AG04449 (cell line): Measurements from ENCODE around the gene SLC25A36.
A peak's percentile ranks its signal among the peaks of the same experiment; 100 is the strongest.
"Not testable (repeated sequence)": the region's sequence is repeated elsewhere in the genome, so short reads cannot be mapped to it uniquely, and the experiment has no call there.

Experiments used
- CTCF ChIA-PET: fragments of 350-600 bp; formaldehyde crosslinking; extraction: SDS; loops from one replicate; lab custom pipeline; 2021; ENCODE audit warnings: antibody characterized with exemption; lab: Yijun Ruan, JAX
- POLR2A ChIA-PET: fragments of 400-600, 350-600 bp; formaldehyde crosslinking; extraction: SDS; loops from one replicate; lab custom pipeline; 2020; ENCODE audit warnings: antibody characterized with exemption, inconsistent platforms; lab: Yijun Ruan, JAX
- DNase-seq: peaks from one replicate; pipeline ENCODE4 v3.0.0-alpha.2; 2010; ENCODE audit warnings: low read depth, low spot score
- H3K4me3 ChIP-seq: 2 replicates; pipeline ENCODE4 v1.5.1; 2011; ENCODE audit warnings: low read depth, mild to moderate bottlenecking, control low read depth, low read length
- CTCF ChIP-seq: IDR thresholded peaks from one replicate; pipeline ENCODE4 v1.5.1; 2011; ENCODE audit warnings: mild to moderate bottlenecking, moderate library complexity, low read length, control low read depth, inconsistent platforms; ENCODE audit not compliant: insufficient read depth; ENCODE audit errors: missing control alignments

Gene SLC25A36

GRCh38 chr3:140972833-140973232 lies 31.2 kb downstream of the SLC25A36 start:
- POLR2A ChIA-PET = no interaction called here
- DNase-seq = no peak
- CTCF ChIA-PET = interaction anchor here (0.6 to 2.5 kb wide), 6 partner anchors 15 to 242 kb away, joined by 3 to 14 read pairs (median 4); no protein-coding TSS in a partner anchor
- H3K4me3 ChIP-seq = no peak overlapping the region
- peak; percentile 9 for TF ChIP-seq CTCF

- CTCF ChIA-PET = interaction anchor here (0.9 to 2.5 kb wide), 9 partner anchors 12 to 77 kb away, joined by 3 to 14 read pairs (median 5); no protein-coding TSS in a partner anchor
- H3K4me3 ChIP-seq = no peak overlapping the region
- no peak for DNase-seq
- POLR2A ChIA-PET = interaction anchor here (0.6 kb wide), 1 partner anchor 137 kb away, joined by 3 read pairs; no protein-coding TSS in a partner anchor
- TF ChIP-seq CTCF = no peak
Observed at GRCh38 chr3:140974900-140975299, 33.3 kb downstream of the SLC25A36 start.

GRCh38 chr3:140980663-140981062 lies 39.0 kb downstream of the SLC25A36 start:
- DNase-seq = no peak
- no peak for TF ChIP-seq CTCF
- no peak overlapping the region for H3K4me3 ChIP-seq
- ChIA-PET CTCF (no interaction called here), POLR2A (no interaction called here)

GRCh38 chr3:140987792-140988191 lies 46.2 kb downstream of the SLC25A36 start:
- POLR2A ChIA-PET, H3K4me3 ChIP-seq, DNase-seq: not testable (repeated sequence)
- CTCF ChIA-PET = interaction anchor here (0.7 to 1.1 kb wide), 3 partner anchors 12 to 15 kb away, joined by 3 to 5 read pairs (median 3); no protein-coding TSS in a partner anchor

GRCh38 chr3:140994316-140994715 lies 52.7 kb downstream of the SLC25A36 start:
- ChIA-PET POLR2A (no interaction called here), CTCF (interaction anchor here (1.2 kb wide), 1 partner anchor 198 kb away, joined by 3 read pairs; no protein-coding TSS in a partner anchor)
- TF ChIP-seq CTCF = no peak
- H3K4me3 ChIP-seq = no peak overlapping the region
- DNase-seq = no peak

- POLR2A ChIA-PET, H3K4me3 ChIP-seq, DNase-seq: not testable (repeated sequence)
- CTCF ChIA-PET = interaction anchor here (1.2 to 1.5 kb wide), 2 partner anchors 16 to 197 kb away, joined by 3 to 4 read pairs; no protein-coding TSS in a partner anchor
Observed at GRCh38 chr3:140994861-140995260, 53.2 kb downstream of the SLC25A36 start.

GRCh38 chr3:140995881-140996280 lies 54.2 kb downstream of the SLC25A36 start:
- no peak for DNase-seq
- TF ChIP-seq CTCF = no peak
- CTCF ChIA-PET = interaction anchor here (1.5 kb wide), 1 partner anchor 15 kb away, joined by 4 read pairs; no protein-coding TSS in a partner anchor
- no peak overlapping the region for H3K4me3 ChIP-seq
- POLR2A ChIA-PET = no interaction called here
